ENCODE results near the gene BLCAP.
"Not testable (repeated sequence)": the region's sequence is repeated elsewhere in the genome, so short reads cannot be mapped to it uniquely, and the experiment has no call there.

BLCAP gene

DNA sequence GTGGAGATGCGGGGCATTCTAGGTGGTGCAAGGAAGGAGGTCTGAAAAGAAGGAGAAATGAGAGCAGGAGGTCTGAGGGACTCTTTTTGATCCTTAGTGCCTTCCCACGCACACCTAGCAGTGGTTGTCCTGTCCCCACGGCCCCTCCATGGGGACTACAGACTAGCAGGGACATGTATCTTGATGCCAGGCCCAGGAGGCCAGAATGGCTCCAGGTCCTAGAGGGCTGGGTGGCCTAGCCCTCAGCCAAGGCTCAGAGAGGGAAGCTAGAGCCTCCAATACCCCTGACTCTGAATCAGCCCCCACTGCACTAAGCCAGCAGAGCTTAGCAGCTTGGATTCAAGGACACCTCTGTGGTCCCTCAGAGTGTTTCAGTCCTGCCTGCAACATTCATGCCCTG, 16.7 kb upstream of the BLCAP start:
- TF ChIP-seq, protein P1, sequence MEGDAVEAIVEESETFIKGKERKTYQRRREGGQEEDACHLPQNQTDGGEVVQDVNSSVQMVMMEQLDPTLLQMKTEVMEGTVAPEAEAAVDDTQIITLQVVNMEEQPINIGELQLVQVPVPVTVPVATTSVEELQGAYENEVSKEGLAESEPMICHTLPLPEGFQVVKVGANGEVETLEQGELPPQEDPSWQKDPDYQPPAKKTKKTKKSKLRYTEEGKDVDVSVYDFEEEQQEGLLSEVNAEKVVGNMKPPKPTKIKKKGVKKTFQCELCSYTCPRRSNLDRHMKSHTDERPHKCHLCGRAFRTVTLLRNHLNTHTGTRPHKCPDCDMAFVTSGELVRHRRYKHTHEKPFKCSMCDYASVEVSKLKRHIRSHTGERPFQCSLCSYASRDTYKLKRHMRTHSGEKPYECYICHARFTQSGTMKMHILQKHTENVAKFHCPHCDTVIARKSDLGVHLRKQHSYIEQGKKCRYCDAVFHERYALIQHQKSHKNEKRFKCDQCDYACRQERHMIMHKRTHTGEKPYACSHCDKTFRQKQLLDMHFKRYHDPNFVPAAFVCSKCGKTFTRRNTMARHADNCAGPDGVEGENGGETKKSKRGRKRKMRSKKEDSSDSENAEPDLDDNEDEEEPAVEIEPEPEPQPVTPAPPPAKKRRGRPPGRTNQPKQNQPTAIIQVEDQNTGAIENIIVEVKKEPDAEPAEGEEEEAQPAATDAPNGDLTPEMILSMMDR (IDR thresholded peaks at IDR 0.05; ENCODE audit: extremely low read depth, insufficient read depth, missing control alignments), result no peak
- in situ Hi-C loops (cut with MboI; ENCODE audit: low pct_unique_long_range_greater_than_20kb, low sequenced_read_pairs, unreplicated experiment), result no loop called here
- no peak for DNase-seq (ENCODE audit: low spot score)

- TF ChIP-seq, protein P1 (IDR thresholded peaks at IDR 0.05; ENCODE audit: extremely low read depth, insufficient read depth, missing control alignments), result no peak
- in situ Hi-C loops (cut with MboI; ENCODE audit: low pct_unique_long_range_greater_than_20kb, low sequenced_read_pairs, unreplicated experiment), result no loop called here
- DNase-seq (ENCODE audit: low spot score), result no peak
Measured at GRCh38 chr20:37543828-37544227, 16.2 kb upstream of the BLCAP start.

- TF ChIP-seq, protein P1 (IDR thresholded peaks at IDR 0.05; ENCODE audit: extremely low read depth, insufficient read depth, missing control alignments), result no peak
- in situ Hi-C loops (cut with MboI; ENCODE audit: low pct_unique_long_range_greater_than_20kb, low sequenced_read_pairs, unreplicated experiment), result no loop called here
- no peak for DNase-seq (ENCODE audit: low spot score)
Measured at GRCh38 chr20:37542281-37542680, 14.6 kb upstream of the BLCAP start.

DNA sequence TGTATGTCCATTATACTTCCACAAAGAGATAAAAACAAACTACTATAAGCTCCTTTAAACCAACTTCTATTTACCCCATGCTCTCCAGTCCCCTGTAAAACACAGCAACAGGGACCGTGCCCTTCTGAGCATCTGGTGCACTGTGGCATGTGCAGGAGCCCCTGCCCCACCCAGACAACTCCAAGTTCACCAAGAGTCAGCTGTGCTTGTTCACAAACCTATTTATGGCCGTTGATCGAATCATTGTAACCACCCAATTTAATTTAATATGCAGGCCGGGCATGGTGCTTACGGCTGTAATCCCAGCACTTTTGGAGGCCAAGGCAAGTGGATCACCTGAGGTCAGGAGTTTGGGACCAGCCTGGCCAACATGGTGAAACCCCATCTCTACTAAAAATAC, 13.7 kb upstream of the BLCAP start:
- DNase-seq (ENCODE audit: low spot score), result no peak
- in situ Hi-C loops (cut with MboI; ENCODE audit: low pct_unique_long_range_greater_than_20kb, low sequenced_read_pairs, unreplicated experiment), result no loop called here
- TF ChIP-seq, protein P1 (IDR thresholded peaks at IDR 0.05; ENCODE audit: extremely low read depth, insufficient read depth, missing control alignments), result no peak

DNA sequence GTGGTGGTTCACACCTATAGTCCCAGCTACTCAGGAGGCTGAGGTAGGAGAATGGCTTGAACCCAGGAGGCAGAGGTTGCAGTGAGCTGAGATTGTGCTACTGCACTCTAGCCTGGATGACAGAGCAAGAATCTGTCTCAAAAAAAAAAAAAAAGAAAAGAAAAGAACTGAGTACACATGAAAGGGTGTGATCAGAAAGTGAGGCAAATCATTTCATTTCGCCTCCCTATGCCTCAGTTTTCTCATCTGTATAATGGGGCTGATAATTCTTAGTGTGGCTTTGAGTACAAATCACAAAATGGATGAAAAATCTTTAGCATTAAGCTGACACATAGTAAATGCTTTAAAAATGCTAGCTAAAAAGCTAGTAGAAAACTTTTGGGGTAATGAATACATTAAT, 13.2 kb upstream of the BLCAP start:
- in situ Hi-C loops (cut with MboI; ENCODE audit: low pct_unique_long_range_greater_than_20kb, low sequenced_read_pairs, unreplicated experiment); DNase-seq (ENCODE audit: low spot score): not testable (repeated sequence)

GRCh38 chr20:37540001-37540400, 12.3 kb upstream of the BLCAP start:
- in situ Hi-C loops (cut with MboI; ENCODE audit: low pct_unique_long_range_greater_than_20kb, low sequenced_read_pairs, unreplicated experiment), result no loop called here
- TF ChIP-seq, protein P1 (IDR thresholded peaks at IDR 0.05; ENCODE audit: extremely low read depth, insufficient read depth, missing control alignments), result no peak
- DNase-seq (ENCODE audit: low spot score), result no peak

DNA sequence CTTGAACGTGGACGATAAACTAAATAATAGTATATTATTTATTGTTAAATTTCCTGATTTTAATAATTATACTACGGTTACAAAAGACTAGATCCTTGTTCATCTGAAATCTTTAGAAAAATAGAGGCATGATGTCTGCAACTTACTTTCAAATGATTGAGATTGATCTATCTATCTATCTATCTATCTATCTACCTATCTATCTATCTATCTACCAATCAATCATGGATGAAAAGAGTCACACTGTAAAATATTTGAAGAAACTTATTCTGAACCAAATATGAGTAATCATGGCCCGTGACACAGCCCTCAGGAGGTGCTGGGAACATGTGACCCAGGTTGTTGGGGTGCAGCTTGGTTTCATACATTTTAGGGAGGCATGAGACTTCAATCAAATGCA, 11.7 kb upstream of the BLCAP start:
- TF ChIP-seq, protein P1 (IDR thresholded peaks at IDR 0.05; ENCODE audit: extremely low read depth, insufficient read depth, missing control alignments), result no peak
- in situ Hi-C loops (cut with MboI; ENCODE audit: low pct_unique_long_range_greater_than_20kb, low sequenced_read_pairs, unreplicated experiment), result no loop called here
- DNase-seq (ENCODE audit: low spot score), result no peak
